Measurements from ENCODE around the gene BID. TPM values are rescaled to one million over a fixed set of nuclear protein-coding genes. Genes with fewer than 3 reads are reported as not detected.

The BID gene
- total and polyA plus RNA-seq, 2 of the 8 experiments (the other 6 are each of a cell fraction or from before 2014, with no cell fraction given): 39.3 to 114 TPM

DNA sequence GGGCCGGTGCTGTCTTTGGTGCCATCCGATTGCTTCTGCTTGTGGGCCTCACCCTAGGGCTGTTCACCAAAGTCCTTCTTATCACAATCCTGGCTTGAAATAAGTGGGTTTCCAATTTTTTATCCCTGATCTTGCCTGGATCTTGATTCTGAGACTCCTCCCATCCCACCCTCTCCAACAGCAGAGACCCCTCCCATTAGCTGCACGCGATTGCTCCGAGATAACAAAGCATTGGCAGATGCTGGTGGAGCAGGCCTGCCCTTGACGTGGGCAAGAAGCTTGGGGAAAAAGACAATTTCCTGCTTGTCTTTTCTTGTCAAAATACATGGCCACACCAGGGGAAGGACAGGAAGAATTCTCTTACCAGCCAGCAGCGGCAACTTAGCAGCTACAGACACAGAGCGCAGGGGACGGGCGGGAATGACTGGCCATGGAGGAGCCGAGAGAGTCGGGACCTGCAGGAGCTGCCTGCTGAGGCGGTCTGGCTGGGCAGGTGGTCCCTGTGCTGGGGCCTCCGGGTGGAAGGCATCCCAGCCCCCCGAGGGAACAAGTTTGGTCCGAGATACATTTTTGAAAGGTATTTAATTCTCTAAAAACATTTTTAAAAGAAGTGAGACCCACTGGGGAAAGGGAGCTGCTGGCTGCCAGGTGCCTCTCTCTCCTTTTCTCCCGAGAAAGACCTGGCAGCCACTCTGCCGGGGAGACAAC lies 9.7 kb upstream of the BID start:
- no peak overlapping the region for H2BK15ac ChIP-seq (ENCODE audit: low read length)
- H4K8ac ChIP-seq (ENCODE audit: extremely low read depth, insufficient read depth, low read length): no peak overlapping the region; the same call in 1 of the 2 replicates
- H2BK20ac ChIP-seq (ENCODE audit: low read length): no peak overlapping the region
- H3K9me3 ChIP-seq (ENCODE audit: insufficient read depth in 2 of 2, low read depth in 1 of 2, low read length in 1 of 2): no peaks in the 10 kb centered on the region
- H3K4me2 ChIP-seq (ENCODE audit: insufficient read depth in 1 of 2, low read depth in 2 of 2, low read length in 2 of 2): no peak overlapping the region
- no peak overlapping the region for H3K27ac ChIP-seq (ENCODE audit: low read depth, low read length)
- H4K5ac ChIP-seq (ENCODE audit: insufficient read length, low read depth, low read length): no peak overlapping the region
- H2AFZ ChIP-seq (ENCODE audit: low read length): no peak overlapping the region
- no peaks in the 10 kb centered on the region for H4K20me1 ChIP-seq (replicated peaks in 1 of 2; ENCODE audit: control insufficient read depth in 1 of 2, insufficient read depth in 2 of 2, low read length in 2 of 2)
- no peak for FAIRE-seq
- no peak overlapping the region for H4K91ac ChIP-seq (replicated peaks; ENCODE audit: insufficient read length, low read length)
- H3K23ac ChIP-seq (ENCODE audit: insufficient read length): no peak overlapping the region
- no peaks in the 10 kb centered on the region for H3K23me2 ChIP-seq (ENCODE audit: low read depth, low read length)
- ChIA-PET CTCF (ENCODE audit: partially characterized antibody) (interaction anchor here (0.8 to 10.7 kb wide), 12 partner anchors 8 to 700 kb away, joined by 3 to 174 read pairs (median 8); partner anchors contain the start of gene BID), POLR2A (ENCODE audit: partially characterized antibody) (interaction anchor here (1.6 to 6.3 kb wide), 2 partner anchors 10 to 16 kb away, joined by 4 to 38 read pairs; partner anchors contain the start of gene BID)
- H3K27me3 ChIP-seq (replicated peaks in 1 of 4; ENCODE audit: control insufficient read depth in 3 of 4, extremely low read depth in 1 of 4, insufficient read depth in 3 of 4, low read length in 3 of 4): no peaks in the 10 kb centered on the region
- no peak overlapping the region for H3K14ac ChIP-seq (ENCODE audit: insufficient read length)
- H2AK5ac ChIP-seq (ENCODE audit: low read depth, low read length): no peak overlapping the region
- H3K9ac ChIP-seq (replicated peaks in 1 of 4; ENCODE audit: extremely low read depth in 1 of 4, low read depth in 3 of 4, low read length in 3 of 4): no peak overlapping the region
- H3K79me1 ChIP-seq (ENCODE audit: low read depth, low read length): no peaks in the 10 kb centered on the region; the same call in 1 of the 2 replicates
- H2BK120ac ChIP-seq (replicated peaks; ENCODE audit: low read depth, low read length): no peak overlapping the region
- H3K18ac ChIP-seq (ENCODE audit: extremely low read depth, low read length): no peak overlapping the region
- no peak overlapping the region for H3K56ac ChIP-seq (replicated peaks; ENCODE audit: insufficient read length, low read depth, low read length)
- no peak overlapping the region for H3K4ac ChIP-seq (replicated peaks; ENCODE audit: insufficient read length, low read depth, low read length)
- no peak for DNase-seq (ENCODE audit: low read depth in 1 of 2, low spot score in 2 of 2)
- H3K36me3 ChIP-seq (ENCODE audit: control insufficient read depth in 2 of 4, insufficient read depth in 4 of 4, low read length in 3 of 4): no peaks in the 10 kb centered on the region
- H3K79me2 ChIP-seq (ENCODE audit: control insufficient read depth in 1 of 2, insufficient read depth in 2 of 2, low read length in 2 of 2): no peaks in the 10 kb centered on the region
- 89% methylated on average over 17 of the region's 18 CpGs; no CpG with 5 or more reads in 1 of the 2 experiments for WGBS, 2 experiments (ENCODE audit: extremely low coverage in 1 of 2, insufficient coverage in 1 of 2, insufficient read length in 1 of 2, insufficient replicate concordance in 2 of 2, low coverage in 1 of 2, low lambda C conversion rate in 2 of 2, missing lambda C conversion rate in 1 of 2)
- no peak for TF ChIP-seq CBX5 (IDR thresholded peaks at IDR 0.05; ENCODE audit: low read depth, low read length)
- no peak for TF ChIP-seq RFX5 (IDR thresholded peaks at IDR 0.05; ENCODE audit: borderline replicate concordance, low read depth, low read length)
- no peak for TF ChIP-seq HDAC6 (IDR thresholded peaks at IDR 0.05; ENCODE audit: low read depth, low read length)
- peaks cover 0 to 12% (median 4%) of the 10 kb centered on the region in 4 experiments; a peak in 1 of 7 replicates for H3K4me1 ChIP-seq (replicated peaks in 1 of 4; ENCODE audit: control insufficient read depth in 3 of 4, insufficient read depth in 4 of 4, low read length in 3 of 4)
- H2BK12ac ChIP-seq (ENCODE audit: low read depth, low read length): no peak overlapping the region
- no peak overlapping the region for H3K4me3 ChIP-seq (ENCODE audit: extremely low read depth in 1 of 4, insufficient read depth in 2 of 4, low read depth in 3 of 4, low read length in 4 of 4)
- H2BK5ac ChIP-seq (ENCODE audit: low read depth, low read length): no peak overlapping the region
